ENCODE measurements around the gene CHSY3. TPM values are rescaled to one million over a fixed set of nuclear protein-coding genes. Genes with fewer than 3 reads are reported as not detected.
A peak's percentile ranks its signal among the peaks of the same experiment; 100 is the strongest.

The CHSY3 gene
- total RNA-seq, 4 donors from 2014 or later = 1.3 to 2.1 (median 1.5) TPM

GRCh38 chr5:130106480-130106879 is 202.2 kb downstream of the CHSY3 start:
- H3K4me1 ChIP-seq = no peaks in the 10 kb centered on the region
- H3K27me3 ChIP-seq = no peaks in the 10 kb centered on the region
- no peak overlapping the region for H3K27ac ChIP-seq
- no peaks in the 10 kb centered on the region for H3K9me3 ChIP-seq
- no peak overlapping the region for H3K4me3 ChIP-seq
- no peak for DNase-seq (ENCODE audit: low spot score in 2 of 2)
- TF ChIP-seq POLR2AphosphoS5 (IDR thresholded peaks at IDR 0.05) (no peak), EP300 (IDR thresholded peaks at IDR 0.05) (no peak), POLR2A (IDR thresholded peaks at IDR 0.05) (no peak), CTCF (IDR thresholded peaks at IDR 0.05) (no peak)
- H3K36me3 ChIP-seq = no peaks in the 10 kb centered on the region

- H3K4me3 ChIP-seq = no peak overlapping the region
- no peaks in the 10 kb centered on the region for H3K36me3 ChIP-seq
- H3K27ac ChIP-seq = no peak overlapping the region
- DNase-seq (ENCODE audit: low spot score in 2 of 2) = no peak
- TF ChIP-seq CTCF (IDR thresholded peaks at IDR 0.05) (peak in 1 of 2 donors; percentile 14), POLR2A (IDR thresholded peaks at IDR 0.05) (no peak), POLR2AphosphoS5 (IDR thresholded peaks at IDR 0.05) (no peak), EP300 (IDR thresholded peaks at IDR 0.05) (no peak)
- H3K4me1 ChIP-seq = no peaks in the 10 kb centered on the region
- H3K27me3 ChIP-seq = no peaks in the 10 kb centered on the region
- 65% methylated on average over 1 of the region's 1 CpG for WGBS
- H3K9me3 ChIP-seq = no peaks in the 10 kb centered on the region
These were observed 204.9 kb downstream of the CHSY3 start for GRCh38 chr5:130109152-130109551.

GRCh38 chr5:130110328-130110727 is 206.1 kb downstream of the CHSY3 start:
- no peaks in the 10 kb centered on the region for H3K4me1 ChIP-seq
- no peaks in the 10 kb centered on the region for H3K27me3 ChIP-seq
- H3K4me3 ChIP-seq = no peak overlapping the region
- H3K36me3 ChIP-seq = no peaks in the 10 kb centered on the region
- H3K27ac ChIP-seq = no peak overlapping the region
- H3K9me3 ChIP-seq = no peaks in the 10 kb centered on the region
- TF ChIP-seq POLR2A (IDR thresholded peaks at IDR 0.05) (no peak), EP300 (IDR thresholded peaks at IDR 0.05) (no peak), POLR2AphosphoS5 (IDR thresholded peaks at IDR 0.05) (no peak), CTCF (IDR thresholded peaks at IDR 0.05) (no peak)
- DNase-seq (ENCODE audit: low spot score in 2 of 2) = no peak

- Histone ChIP-seq H3K9me3 (no peaks in the 10 kb centered on the region), H3K4me1 (peaks cover 4% of the 10 kb centered on the region), H3K27ac (no peak overlapping the region), H3K27me3 (no peaks in the 10 kb centered on the region), H3K36me3 (no peaks in the 10 kb centered on the region), H3K4me3 (no peak overlapping the region)
- TF ChIP-seq CTCF (IDR thresholded peaks at IDR 0.05) = no peak
- TF ChIP-seq EP300 (IDR thresholded peaks at IDR 0.05) = no peak
- no peak for TF ChIP-seq POLR2A (IDR thresholded peaks at IDR 0.05)
- 88% methylated on average over 3 of the region's 3 CpGs for WGBS
- no peak for DNase-seq (ENCODE audit: low spot score in 2 of 2)
These were observed 207.5 kb downstream of the CHSY3 start for GRCh38 chr5:130111746-130112145.

- no peak overlapping the region for H3K4me3 ChIP-seq
- H3K4me1 ChIP-seq = peaks cover 4% of the 10 kb centered on the region
- H3K27me3 ChIP-seq = no peaks in the 10 kb centered on the region
- no peaks in the 10 kb centered on the region for H3K36me3 ChIP-seq
- no peak overlapping the region for H3K27ac ChIP-seq
- WGBS = 88% methylated on average over 4 of the region's 4 CpGs
- H3K9me3 ChIP-seq = no peaks in the 10 kb centered on the region
- TF ChIP-seq POLR2AphosphoS5 (IDR thresholded peaks at IDR 0.05) (no peak), EP300 (IDR thresholded peaks at IDR 0.05) (no peak), CTCF (IDR thresholded peaks at IDR 0.05) (no peak), POLR2A (IDR thresholded peaks at IDR 0.05) (no peak)
- DNase-seq (ENCODE audit: low spot score in 2 of 2) = no peak
These were observed 208.0 kb downstream of the CHSY3 start for GRCh38 chr5:130112246-130112645.

Data from suprapubic skin (tissue), 4 donors.